BE2C (cell line): ENCODE results near the gene COL19A1.

ENCODE experiments used
- DNase-seq: peaks from one replicate; pipeline ENCODE4 v3.0.0-alpha.2; 2020
- H3K27me3 ChIP-seq: fragments of 250-450 bp; sonication (Bioruptor Pico); 2 replicates; pipeline ENCODE4 v1.5.1; 2020; ENCODE audit warnings: mild to moderate bottlenecking
- H3K36me3 ChIP-seq: fragments of 250-450 bp; sonication (Bioruptor Pico); 2 replicates; pipeline ENCODE4 v1.5.1; 2020; ENCODE audit warnings: mild to moderate bottlenecking
- H3K4me1 ChIP-seq: fragments of 250-450 bp; sonication (Bioruptor Pico); 2 replicates; pipeline ENCODE4 v1.5.1; 2020
- H3K4me3 ChIP-seq: 2 replicates; pipeline ENCODE4 v1.5.1; 2011; ENCODE audit warnings: low read depth, low read length
- H3K9me3 ChIP-seq: fragments of 250-450 bp; sonication (Bioruptor Pico); 2 replicates; pipeline ENCODE4 v1.5.1; 2020
- CTCF ChIP-seq: IDR thresholded peaks from 2 replicates; pipeline ENCODE4 v1.5.1; 2012; ENCODE audit warnings: mild to moderate bottlenecking, low read depth, low read length

Gene COL19A1

GRCh38 chr6:70236343-70236742 lies 370.0 kb downstream of the COL19A1 start:
- Histone ChIP-seq H3K4me3 (no peak overlapping the region), H3K36me3 (no peaks in the 10 kb centered on the region), H3K4me1 (no peaks in the 10 kb centered on the region), H3K27me3 (peaks cover 53% of the 10 kb centered on the region), H3K9me3 (no peaks in the 10 kb centered on the region)
- no peak for DNase-seq
- no peak for TF ChIP-seq CTCF

- no peak for DNase-seq
- Histone ChIP-seq H3K27me3 (peaks cover 48% of the 10 kb centered on the region), H3K36me3 (no peaks in the 10 kb centered on the region), H3K4me3 (no peak overlapping the region), H3K4me1 (no peaks in the 10 kb centered on the region), H3K9me3 (no peaks in the 10 kb centered on the region)
- no peak for TF ChIP-seq CTCF
Measured at GRCh38 chr6:70241031-70241430, 374.7 kb downstream of the COL19A1 start.

- no peak for DNase-seq
- no peak for TF ChIP-seq CTCF
- Histone ChIP-seq H3K4me3 (no peak overlapping the region), H3K36me3 (no peaks in the 10 kb centered on the region), H3K4me1 (no peaks in the 10 kb centered on the region), H3K27me3 (peaks cover 40% of the 10 kb centered on the region), H3K9me3 (no peaks in the 10 kb centered on the region)
Measured at GRCh38 chr6:70241991-70242420, 375.6 kb downstream of the COL19A1 start.

GRCh38 chr6:70246118-70246517 lies 379.8 kb downstream of the COL19A1 start:
- Histone ChIP-seq H3K9me3 (no peaks in the 10 kb centered on the region), H3K27me3 (peaks cover 39% of the 10 kb centered on the region), H3K36me3 (no peaks in the 10 kb centered on the region), H3K4me3 (no peak overlapping the region), H3K4me1 (no peaks in the 10 kb centered on the region)
- DNase-seq = no peak
- TF ChIP-seq CTCF = no peak

- H3K4me3 ChIP-seq = no peak overlapping the region
- peaks cover 47% of the 10 kb centered on the region for H3K27me3 ChIP-seq
- H3K4me1 ChIP-seq = no peaks in the 10 kb centered on the region; the same call in 1 of the 2 replicates
Measured at GRCh38 chr6:70252604-70253003, 386.2 kb downstream of the COL19A1 start.

GRCh38 chr6:70253923-70254322 lies 387.6 kb downstream of the COL19A1 start:
- Histone ChIP-seq H3K4me1 (no peaks in the 10 kb centered on the region; the same call in 1 of the 2 replicates), H3K36me3 (no peaks in the 10 kb centered on the region), H3K9me3 (no peaks in the 10 kb centered on the region), H3K27me3 (peaks cover 36% of the 10 kb centered on the region), H3K4me3 (no peak overlapping the region)
- no peak for TF ChIP-seq CTCF
- DNase-seq = no peak

More at GRCh38 chr6:70252604-70253003, 386.2 kb downstream of the COL19A1 start:
- H3K9me3 ChIP-seq = no peaks in the 10 kb centered on the region
- H3K36me3 ChIP-seq = no peaks in the 10 kb centered on the region
- TF ChIP-seq CTCF = no peak
- DNase-seq = no peak
